GM23248 (cell line): ENCODE data around the gene MCF2L.

Source experiments
- EZH2 ChIP-seq: fragments of 200-600 bp; sonication (generic); IDR thresholded peaks from 2 replicates; pipeline ENCODE4 v1.6.1; 2018; ENCODE audit warnings: antibody characterized with exemption, mild to moderate bottlenecking; ENCODE audit not compliant: insufficient read depth, poor library complexity, severe bottlenecking
- EZH2phosphoT487 ChIP-seq: fragments of 200-600 bp; sonication (generic); IDR thresholded peaks from 2 replicates; pipeline ENCODE4 v1.6.1; 2018; ENCODE audit warnings: antibody characterized with exemption, moderate library complexity, mild to moderate bottlenecking, low read depth; ENCODE audit not compliant: insufficient read depth

GRCh38 chr13:113029061-113029445 lies 60.0 kb downstream of the MCF2L start:
- TF ChIP-seq EZH2 = no peak
- TF ChIP-seq EZH2phosphoT487 = no peak
